Pancreas (tissue), 10 donors: ENCODE measurements around the gene RGS7BP. TPM values are rescaled to one million over a fixed set of nuclear protein-coding genes. Genes with fewer than 3 reads are reported as not detected.

Source experiments
- ATAC-seq, 4 donors: fragments of 200-7000 bp; cut with Tn5 transposase; one replicate each; pipeline versions ENCODE4 v1.8.0 to v1.9.1; 2020; ENCODE audit warnings: mild to moderate bottlenecking in 4 of 4, moderate library complexity in 4 of 4
- DNase-seq, 6 donors: peaks; one replicate each; pipeline ENCODE4 v3.0.0-alpha.2; 2020
- FAIRE-seq: peaks from 2 replicates; lab custom pipeline; 2012; peaks lifted over from hg19 to GRCh38; lab: Jason Lieb, UNC
- H3K27ac ChIP-seq, 4 donors: fragments of 200-600 bp; sonication (generic); 1 replicate in 3 of 4; 2 replicates in 1 of 4; pipeline versions ENCODE4 v1.5.0 to v1.8.0; 2020
- H3K27me3 ChIP-seq, 4 donors: fragments of 200-600 bp; one replicate each; pipeline ENCODE4 v1.8.0; 2021
- H3K36me3 ChIP-seq, 3 donors: fragments of 200-600 bp; sonication (generic) in 1 of 3; one replicate each; pipeline versions ENCODE4 v1.5.0 to v1.8.0; 2020 to 2021
- H3K4me1 ChIP-seq, 3 donors: fragments of 200-600 bp; one replicate each; pipeline ENCODE4 v1.8.0; 2021
- H3K4me3 ChIP-seq, 4 donors: fragments of 200-600 bp; sonication (generic) in 2 of 4; one replicate each; pipeline versions ENCODE4 v1.5.0 to v1.8.0; 2020 to 2021
- H3K9me3 ChIP-seq, 4 donors: fragments of 200-600 bp; one replicate each; pipeline ENCODE4 v1.8.0; 2021
- WGBS, 2 donors: extraction: QIAGEN DNeasy Blood & Tissue Kit; methylation state at CpG; one replicate each; pipeline ENCODE4 v1.1.7; 2013; 5-methylcytosine and 5-hydroxymethylcytosine counted together
- intact Hi-C, 3 donors: fragments of 100-400 bp; cut with DNase I; formaldehyde crosslinking; loops; one replicate each; pipeline versions ENCODE4 v1.11.1 to v1.14.2; 2022
- polyA plus RNA-seq, 2 donors: library from polyadenylated mRNA; stranded (reverse); fragments of 200-250 nt; gene quantifications; one replicate each; pipeline ENCODE4 v1.2.3, GENCODE V29; 2013
- total RNA-seq, 6 donors: library from RNA; stranded (reverse); fragmentation: NEBNext Ultra II Directional in 4 of 6; extraction: Animal tissue kit (Norgen Biotek cat#: 25700) in 4 of 6; gene quantifications; one replicate each; pipeline versions ENCODE4 v1.2.1 to v1.2.4, GENCODE V29; 2021 to 2023
- TF ChIP-seq, protein P1 (sequence below), 4 donors: fragments of 200-600 bp; sonication (generic) in 3 of 4; IDR thresholded peaks; one replicate each; pipeline versions ENCODE4 v1.5.0 to v1.8.0; 2021; ENCODE audit warnings: antibody characterized with exemption in 4 of 4
- donor health status: healthy with polysubstance abuse.
- donor health status: DM: no; HTN: no; CAD: no; lungs with moderate emphysema.
- donor health status: DM: no; HTN: no; CAD: no.
- donor health status: control.
- donor health status: control.
- donor health status: Bipolar disorder and iron deficiency.
- donor health status: DM: yes; HTN: yes; CAD: no.
- donor health status: DM: no; HTN: no; CAD: no.
- donor health status: DM: no; HTN: no; CAD: no.
- donor health status: DM: yes; HTN: yes; CAD: no.

The RGS7BP gene
- total and polyA plus RNA-seq, 8 donors, result 0.04 to 0.58 (median 0.15) TPM

DNA sequence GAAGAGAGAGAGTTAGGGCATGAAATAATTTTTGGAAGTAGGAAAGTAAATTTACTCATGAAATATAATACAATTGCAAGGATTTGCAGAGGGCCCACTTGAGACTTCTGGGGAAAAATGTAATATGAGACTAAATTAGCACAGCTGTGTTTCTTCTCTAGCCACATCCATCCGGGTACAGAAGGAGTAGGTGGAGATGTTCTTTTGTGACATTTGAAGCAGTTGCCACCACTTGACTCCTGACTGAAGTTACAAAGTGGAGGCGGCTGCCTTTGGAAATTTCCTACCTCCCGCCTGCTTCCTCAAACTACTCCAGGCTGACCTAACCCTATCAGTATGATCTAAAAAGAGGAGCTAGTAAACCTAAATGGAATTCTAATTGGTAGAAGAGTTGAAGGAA is 126.4 kb downstream of the RGS7BP start:
- TF ChIP-seq, protein P1, sequence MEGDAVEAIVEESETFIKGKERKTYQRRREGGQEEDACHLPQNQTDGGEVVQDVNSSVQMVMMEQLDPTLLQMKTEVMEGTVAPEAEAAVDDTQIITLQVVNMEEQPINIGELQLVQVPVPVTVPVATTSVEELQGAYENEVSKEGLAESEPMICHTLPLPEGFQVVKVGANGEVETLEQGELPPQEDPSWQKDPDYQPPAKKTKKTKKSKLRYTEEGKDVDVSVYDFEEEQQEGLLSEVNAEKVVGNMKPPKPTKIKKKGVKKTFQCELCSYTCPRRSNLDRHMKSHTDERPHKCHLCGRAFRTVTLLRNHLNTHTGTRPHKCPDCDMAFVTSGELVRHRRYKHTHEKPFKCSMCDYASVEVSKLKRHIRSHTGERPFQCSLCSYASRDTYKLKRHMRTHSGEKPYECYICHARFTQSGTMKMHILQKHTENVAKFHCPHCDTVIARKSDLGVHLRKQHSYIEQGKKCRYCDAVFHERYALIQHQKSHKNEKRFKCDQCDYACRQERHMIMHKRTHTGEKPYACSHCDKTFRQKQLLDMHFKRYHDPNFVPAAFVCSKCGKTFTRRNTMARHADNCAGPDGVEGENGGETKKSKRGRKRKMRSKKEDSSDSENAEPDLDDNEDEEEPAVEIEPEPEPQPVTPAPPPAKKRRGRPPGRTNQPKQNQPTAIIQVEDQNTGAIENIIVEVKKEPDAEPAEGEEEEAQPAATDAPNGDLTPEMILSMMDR (IDR thresholded peaks at IDR 0.05), result no peak
- Histone ChIP-seq H3K36me3 (no peaks in the 10 kb centered on the region), H3K4me3 (no peak overlapping the region), H3K9me3 (no peaks in the 10 kb centered on the region), H3K27me3 (no peaks in the 10 kb centered on the region), H3K4me1 (no peaks in the 10 kb centered on the region), H3K27ac (no peak overlapping the region)
- intact Hi-C loops, result no loop called here
- no peak for FAIRE-seq
- 48 to 63% methylated on average over 3 of the region's 3 CpGs for WGBS, 2 donors
- no peak for DNase-seq
- no peak for ATAC-seq

DNA sequence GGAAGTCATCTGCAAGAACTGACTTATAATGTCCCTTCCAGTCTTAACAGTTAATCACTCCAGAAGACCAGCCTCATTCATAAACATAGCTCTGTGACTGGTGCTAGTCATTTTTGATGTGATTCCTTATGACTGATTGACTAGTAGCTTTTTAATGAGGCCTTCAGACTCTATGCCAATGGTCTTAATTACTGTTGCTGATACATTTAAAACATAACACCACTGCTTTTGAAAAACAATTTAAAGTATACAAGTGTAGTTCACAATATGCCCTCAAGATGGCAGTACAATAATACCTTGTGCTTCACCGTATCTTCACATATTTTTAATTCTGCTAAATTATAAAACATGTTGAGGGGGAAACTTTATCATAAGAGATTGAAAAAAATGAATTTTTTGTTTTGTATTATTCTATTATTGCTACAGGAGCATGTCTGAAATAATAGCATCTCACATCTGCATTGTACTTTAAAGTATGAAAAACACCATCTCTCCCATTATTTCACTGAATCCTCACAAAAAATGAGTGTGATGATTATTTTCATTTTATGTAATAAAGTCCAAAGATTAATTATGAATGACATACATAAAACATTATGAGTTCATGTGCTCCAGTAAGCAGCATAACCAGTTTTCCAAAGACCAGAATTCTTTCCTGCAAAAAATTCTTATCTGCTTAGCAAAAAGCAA is 129.3 kb downstream of the RGS7BP start:
- peak in 3 of 4 donors; percentile 60 to 80 (median 64) for ATAC-seq
- Histone ChIP-seq H3K9me3 (no peaks in the 10 kb centered on the region), H3K4me3 (no peak overlapping the region), H3K4me1 (no peaks in the 10 kb centered on the region), H3K27ac (no peak overlapping the region), H3K27me3 (no peaks in the 10 kb centered on the region), H3K36me3 (no peaks in the 10 kb centered on the region)
- intact Hi-C loops, result loop anchor here in 2 of 3 donors (5.0 kb wide), 1 partner anchor 147 kb away; no protein-coding TSS in a partner anchor
- TF ChIP-seq, protein P1 (IDR thresholded peaks at IDR 0.05), result peak; percentile 28 to 76 (median 67)
- FAIRE-seq, result peak; percentile 96
- 0 to 1% methylated on average over 1 of the region's 1 CpG for WGBS, 2 donors
- no peak for DNase-seq

DNA sequence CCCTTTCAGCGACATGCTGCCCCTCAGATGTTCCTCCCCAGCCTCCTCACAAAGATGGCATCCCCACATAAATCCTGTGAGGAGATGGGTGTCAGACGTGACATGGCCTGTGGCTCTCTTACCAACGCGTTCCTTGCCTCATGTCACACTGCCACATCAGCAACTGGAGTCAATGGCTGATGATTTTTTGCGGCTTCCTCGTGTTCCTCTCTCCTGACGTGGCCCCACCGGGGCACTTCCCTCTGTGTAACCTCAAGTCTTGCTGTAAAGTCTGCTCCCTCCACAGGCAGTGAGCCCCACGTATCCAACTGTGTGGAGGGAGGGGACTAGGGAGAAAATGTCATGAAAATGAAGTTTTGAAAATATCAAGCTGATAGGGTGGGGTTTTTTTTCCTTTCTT is 131.3 kb downstream of the RGS7BP start:
- intact Hi-C loops, result loop anchor here in 2 of 3 donors (5.0 kb wide), 1 partner anchor 145 kb away; no protein-coding TSS in a partner anchor
- TF ChIP-seq, protein P1 (IDR thresholded peaks at IDR 0.05), result no peak
- FAIRE-seq, result no peak
- H3K27ac ChIP-seq, result no peak overlapping the region
- H3K27me3 ChIP-seq, result no peaks in the 10 kb centered on the region
- WGBS, 2 donors, result 46 to 58% methylated on average over 9 of the region's 9 CpGs
- no peak overlapping the region for H3K4me3 ChIP-seq
- no peak for DNase-seq
- no peaks in the 10 kb centered on the region for H3K36me3 ChIP-seq
- no peaks in the 10 kb centered on the region for H3K4me1 ChIP-seq
- ATAC-seq, result no peak
- H3K9me3 ChIP-seq, result no peaks in the 10 kb centered on the region

DNA sequence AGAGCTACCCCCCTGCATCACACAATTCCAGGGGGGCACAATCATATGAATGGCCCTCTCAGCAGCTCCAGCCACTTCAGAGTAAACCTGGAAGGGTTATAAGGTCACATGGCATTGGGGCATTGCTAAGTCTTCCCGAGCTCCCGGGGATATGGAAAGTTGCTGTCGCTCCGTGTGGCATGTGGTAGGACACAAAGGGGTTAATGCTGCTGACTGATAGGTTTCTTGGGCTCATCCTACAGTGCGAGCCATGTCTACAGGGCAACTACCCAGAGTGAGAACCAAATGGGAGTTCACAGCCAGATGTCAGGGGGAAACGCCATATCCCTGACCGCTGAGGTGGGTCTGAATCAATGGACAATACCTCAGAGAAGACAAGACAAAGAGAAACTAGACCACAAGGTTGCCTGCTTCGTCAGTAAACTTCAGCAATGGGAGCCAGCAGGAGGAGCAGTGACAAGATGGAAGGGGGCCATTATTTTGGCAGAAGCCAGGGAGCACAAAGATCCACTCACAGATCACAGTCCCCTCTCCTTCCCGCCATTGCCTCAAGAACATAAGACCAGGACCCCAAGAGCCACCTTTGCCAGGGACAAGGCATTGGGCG is 132.1 kb downstream of the RGS7BP start:
- Histone ChIP-seq H3K9me3 (no peaks in the 10 kb centered on the region), H3K27me3 (no peaks in the 10 kb centered on the region), H3K36me3 (no peaks in the 10 kb centered on the region), H3K4me3 (no peak overlapping the region), H3K4me1 (no peaks in the 10 kb centered on the region), H3K27ac (no peak overlapping the region)
- DNase-seq (no peak), FAIRE-seq (no peak), ATAC-seq (no peak)
- TF ChIP-seq, protein P1 (IDR thresholded peaks at IDR 0.05), result no peak
- WGBS, 2 donors, result 56 to 70% methylated on average over 10 of the region's 10 CpGs
- intact Hi-C loops, result loop anchor here in 2 of 3 donors (5.0 kb wide), 1 partner anchor 144 kb away; no protein-coding TSS in a partner anchor

DNA sequence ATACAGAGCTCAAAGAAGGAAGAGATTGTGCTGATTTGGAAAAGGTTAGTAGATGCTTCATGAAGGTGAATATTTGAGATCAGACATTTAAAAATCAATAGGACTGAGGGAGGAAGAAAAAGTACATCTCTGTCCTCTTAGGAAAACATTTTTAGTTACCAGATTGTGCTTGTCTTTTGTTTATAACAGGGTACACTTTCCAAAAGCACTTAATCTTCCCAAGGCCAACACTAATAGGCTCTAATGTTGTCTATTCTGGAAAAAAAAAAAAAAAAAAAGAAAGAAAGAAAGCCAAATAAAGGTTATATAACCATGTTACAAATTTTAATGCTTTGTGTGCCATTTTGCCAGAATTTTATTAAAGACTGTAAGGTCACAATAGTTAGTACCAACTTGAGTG is 139.0 kb downstream of the RGS7BP start:
- TF ChIP-seq, protein P1 (IDR thresholded peaks at IDR 0.05), result no peak
- intact Hi-C loops, result no loop called here
- H3K27me3 ChIP-seq, result no peaks in the 10 kb centered on the region
- no peak overlapping the region for H3K27ac ChIP-seq
- ATAC-seq (peak in 3 of 4 donors; percentile 28 to 70 (median 63)), DNase-seq (no peak), FAIRE-seq (no peak)
- no peaks in the 10 kb centered on the region for H3K4me1 ChIP-seq
- H3K36me3 ChIP-seq, result no peaks in the 10 kb centered on the region
- H3K4me3 ChIP-seq, result no peak overlapping the region
- H3K9me3 ChIP-seq, result no peaks in the 10 kb centered on the region
